BJ (cell line): ENCODE measurements around the gene SERPINE1. TPM values are rescaled to one million over a fixed set of nuclear protein-coding genes. Genes with fewer than 3 reads are reported as not detected.
"Not testable (repeated sequence)": the region's sequence is repeated elsewhere in the genome, so short reads cannot be mapped to it uniquely, and the experiment has no call there.

Source experiments
- CTCF ChIA-PET: fragments of 350-600 bp; formaldehyde crosslinking; extraction: SDS; loops from one replicate; lab custom pipeline; 2021; ENCODE audit warnings: antibody characterized with exemption, inconsistent platforms; lab: Yijun Ruan, JAX
- POLR2A ChIA-PET: fragments of 300-600 bp; sonication (Branson Sonifier 250); formaldehyde crosslinking; extraction: SDS; loops from one replicate; lab custom pipeline; 2021; ENCODE audit warnings: antibody characterized with exemption; lab: Charles Lee
- DNase-seq: peaks from one replicate; pipeline ENCODE4 v3.0.0-alpha.2; 2011; ENCODE audit warnings: low read depth
- H3K27me3 ChIP-seq: 2 replicates; pipeline ENCODE4 v1.6.0; 2011; ENCODE audit warnings: low read length; ENCODE audit not compliant: control insufficient read depth, insufficient read depth
- H3K36me3 ChIP-seq: 2 replicates; pipeline ENCODE4 v1.5.1; 2011; ENCODE audit warnings: low read length; ENCODE audit not compliant: control insufficient read depth, insufficient read depth
- H3K4me3 ChIP-seq: 2 replicates; pipeline ENCODE4 v1.5.1; 2011; ENCODE audit warnings: low read depth, mild to moderate bottlenecking, control low read depth, low read length
- polyA plus RNA-seq: library from polyadenylated mRNA; depleted of rRNA; stranded (reverse); fragments of >200 nt; gene quantifications from 2 replicates; pipeline ENCODE4 v1.2.3, GENCODE V29; 2011
- TF ChIP-seq, protein P1 (sequence below): IDR thresholded peaks from 2 replicates; pipeline ENCODE4 v1.5.1; 2011; ENCODE audit warnings: low read depth, mild to moderate bottlenecking, control low read depth, inconsistent platforms, low read length, moderate library complexity; ENCODE audit not compliant: insufficient read depth

Gene SERPINE1
- polyA plus RNA-seq, 1 experiment = 1,433 TPM

DNA sequence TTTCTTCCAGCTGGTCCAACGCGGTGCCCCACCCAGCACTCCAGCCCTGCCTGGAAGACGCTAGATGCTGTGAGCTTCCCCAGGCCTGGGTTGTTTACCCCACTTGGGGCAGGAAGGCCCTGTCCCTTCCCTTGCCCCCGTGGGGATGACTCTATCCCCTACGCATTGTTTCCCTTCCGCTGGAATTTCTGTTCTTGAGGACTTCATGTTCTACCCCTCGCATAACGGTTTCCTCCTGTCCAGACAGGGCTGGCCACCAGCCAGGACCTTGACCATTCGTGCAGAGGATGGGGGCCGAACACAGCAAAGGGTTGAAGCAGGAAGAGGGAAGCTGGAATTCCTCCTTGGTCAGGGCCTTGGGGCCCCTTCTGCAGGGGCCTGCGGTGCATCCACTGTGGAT, 14.7 kb upstream of the SERPINE1 start:
- no peaks in the 10 kb centered on the region for H3K27me3 ChIP-seq
- no peak overlapping the region for H3K4me3 ChIP-seq
- TF ChIP-seq, protein P1, sequence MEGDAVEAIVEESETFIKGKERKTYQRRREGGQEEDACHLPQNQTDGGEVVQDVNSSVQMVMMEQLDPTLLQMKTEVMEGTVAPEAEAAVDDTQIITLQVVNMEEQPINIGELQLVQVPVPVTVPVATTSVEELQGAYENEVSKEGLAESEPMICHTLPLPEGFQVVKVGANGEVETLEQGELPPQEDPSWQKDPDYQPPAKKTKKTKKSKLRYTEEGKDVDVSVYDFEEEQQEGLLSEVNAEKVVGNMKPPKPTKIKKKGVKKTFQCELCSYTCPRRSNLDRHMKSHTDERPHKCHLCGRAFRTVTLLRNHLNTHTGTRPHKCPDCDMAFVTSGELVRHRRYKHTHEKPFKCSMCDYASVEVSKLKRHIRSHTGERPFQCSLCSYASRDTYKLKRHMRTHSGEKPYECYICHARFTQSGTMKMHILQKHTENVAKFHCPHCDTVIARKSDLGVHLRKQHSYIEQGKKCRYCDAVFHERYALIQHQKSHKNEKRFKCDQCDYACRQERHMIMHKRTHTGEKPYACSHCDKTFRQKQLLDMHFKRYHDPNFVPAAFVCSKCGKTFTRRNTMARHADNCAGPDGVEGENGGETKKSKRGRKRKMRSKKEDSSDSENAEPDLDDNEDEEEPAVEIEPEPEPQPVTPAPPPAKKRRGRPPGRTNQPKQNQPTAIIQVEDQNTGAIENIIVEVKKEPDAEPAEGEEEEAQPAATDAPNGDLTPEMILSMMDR = no peak
- no peak for DNase-seq
- ChIA-PET CTCF (interaction anchor here (0.8 to 2.7 kb wide), 4 partner anchors 11 to 35 kb away, joined by 3 to 11 read pairs (median 5); no protein-coding TSS in a partner anchor), POLR2A (no interaction called here)
- H3K36me3 ChIP-seq = no peaks in the 10 kb centered on the region

DNA sequence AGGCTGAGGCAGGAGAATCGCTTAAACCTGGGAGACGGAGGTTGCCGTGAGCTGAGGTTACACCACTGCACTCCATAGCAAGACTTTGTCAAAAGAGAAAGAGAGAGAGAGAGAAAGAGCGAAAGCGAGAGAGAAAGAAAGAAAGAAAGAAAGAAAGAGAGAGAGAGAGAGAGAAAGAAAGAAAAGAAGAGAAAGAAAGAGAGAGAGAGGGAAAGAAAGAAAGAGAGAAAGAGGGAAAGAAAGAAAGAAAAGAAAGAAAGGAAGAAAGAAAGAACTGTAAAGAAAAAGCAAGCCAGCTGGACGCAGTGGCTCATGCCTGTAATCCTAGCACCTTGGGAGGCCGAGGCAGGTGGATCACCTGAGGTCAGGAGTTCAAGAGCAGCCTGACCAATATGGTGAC, 13.8 kb upstream of the SERPINE1 start:
- H3K4me3 ChIP-seq, H3K36me3 ChIP-seq, DNase-seq, H3K27me3 ChIP-seq, POLR2A ChIA-PET: not testable (repeated sequence)
- CTCF ChIA-PET = interaction anchor here (1.2 kb wide), 1 partner anchor 20 kb away, joined by 3 read pairs; no protein-coding TSS in a partner anchor

DNA sequence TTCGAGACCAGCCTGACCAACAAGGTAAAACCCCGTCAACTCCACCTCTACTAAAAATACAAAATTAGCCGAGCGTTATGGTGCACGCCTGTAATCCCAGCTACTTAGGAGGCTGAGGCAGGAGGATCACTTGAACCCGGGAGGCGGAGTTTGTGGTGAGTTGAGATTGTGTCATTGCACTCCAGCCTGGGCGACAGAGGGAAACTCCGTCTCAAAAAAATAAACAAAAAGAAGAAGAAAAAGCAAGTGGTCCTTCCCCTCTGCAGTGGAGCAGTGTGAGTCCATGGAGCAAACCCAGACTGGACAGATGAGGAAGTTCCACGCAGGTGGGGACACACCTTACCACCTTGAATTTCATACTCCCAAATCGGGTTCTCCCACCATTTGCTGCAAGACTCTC, 13.1 kb upstream of the SERPINE1 start:
- no peak for DNase-seq
- POLR2A ChIA-PET = interaction anchor here (0.6 kb wide), 1 partner anchor 14 kb away, joined by 3 read pairs; no protein-coding TSS in a partner anchor

DNA sequence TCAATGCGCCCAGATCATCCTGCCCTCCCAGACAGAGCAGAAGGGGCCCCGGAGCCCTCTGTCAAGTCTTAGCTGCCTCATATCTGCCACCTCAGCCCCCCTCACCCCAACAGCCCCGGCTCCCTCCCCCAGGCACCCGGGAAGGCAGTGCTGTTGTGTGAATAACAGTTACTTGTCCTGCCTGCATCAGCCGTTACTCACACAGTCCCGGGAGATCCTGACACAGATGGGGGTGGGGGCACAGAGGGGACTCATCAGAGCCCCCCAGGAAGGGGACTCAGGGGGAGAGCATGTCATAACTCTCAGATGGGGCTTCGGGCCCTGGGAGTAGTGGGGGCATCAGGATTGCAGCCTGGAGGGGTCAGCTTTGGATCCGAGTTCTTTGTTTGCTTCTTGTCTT, 12.4 kb upstream of the SERPINE1 start:
- CTCF ChIA-PET = interaction anchor here (0.8 to 1.9 kb wide), 2 partner anchors 9 to 18 kb away, joined by 3 to 6 read pairs; no protein-coding TSS in a partner anchor
- TF ChIP-seq, protein P1 = no peak
- no peak overlapping the region for H3K4me3 ChIP-seq
- POLR2A ChIA-PET = interaction anchor here (0.6 kb wide), 1 partner anchor 13 kb away, joined by 3 read pairs; no protein-coding TSS in a partner anchor
- no peaks in the 10 kb centered on the region for H3K27me3 ChIP-seq
- H3K36me3 ChIP-seq = no peaks in the 10 kb centered on the region
- no peak for DNase-seq

More for the DNA sequence above, 13.1 kb upstream of the SERPINE1 start:
- TF ChIP-seq, protein P1 = no peak
- H3K36me3 ChIP-seq = no peaks in the 10 kb centered on the region
- H3K27me3 ChIP-seq = no peaks in the 10 kb centered on the region
- CTCF ChIA-PET = interaction anchor here (0.8 to 1.9 kb wide), 3 partner anchors 11 to 19 kb away, joined by 3 to 6 read pairs (median 3); no protein-coding TSS in a partner anchor
- no peak overlapping the region for H3K4me3 ChIP-seq

DNA sequence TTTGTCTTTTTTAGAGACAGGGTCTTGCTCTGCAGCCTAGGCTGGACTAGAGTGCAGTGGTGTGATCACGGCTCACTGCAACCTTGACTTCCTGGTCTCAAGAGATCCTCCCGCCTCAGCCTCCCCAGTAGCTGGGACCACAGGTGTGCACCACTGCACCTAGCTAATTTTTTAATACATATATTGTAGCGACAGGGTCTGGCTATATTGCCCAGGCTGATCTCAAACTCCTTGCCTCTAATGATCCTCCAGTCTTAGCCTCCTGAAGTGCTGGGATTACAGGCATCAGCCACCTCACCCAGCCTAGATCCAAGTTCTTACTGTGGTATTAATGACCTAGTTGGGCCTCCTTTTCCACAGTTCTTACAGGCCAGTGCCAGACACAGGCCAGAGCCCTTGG, 11.7 kb upstream of the SERPINE1 start:
- ChIA-PET CTCF (interaction anchor here (0.8 to 1.9 kb wide), 2 partner anchors 10 to 18 kb away, joined by 3 to 6 read pairs; no protein-coding TSS in a partner anchor), POLR2A (no interaction called here)
- Histone ChIP-seq H3K27me3 (no peaks in the 10 kb centered on the region), H3K36me3 (no peaks in the 10 kb centered on the region), H3K4me3 (no peak overlapping the region)
- DNase-seq = no peak
- TF ChIP-seq, protein P1 = no peak

DNA sequence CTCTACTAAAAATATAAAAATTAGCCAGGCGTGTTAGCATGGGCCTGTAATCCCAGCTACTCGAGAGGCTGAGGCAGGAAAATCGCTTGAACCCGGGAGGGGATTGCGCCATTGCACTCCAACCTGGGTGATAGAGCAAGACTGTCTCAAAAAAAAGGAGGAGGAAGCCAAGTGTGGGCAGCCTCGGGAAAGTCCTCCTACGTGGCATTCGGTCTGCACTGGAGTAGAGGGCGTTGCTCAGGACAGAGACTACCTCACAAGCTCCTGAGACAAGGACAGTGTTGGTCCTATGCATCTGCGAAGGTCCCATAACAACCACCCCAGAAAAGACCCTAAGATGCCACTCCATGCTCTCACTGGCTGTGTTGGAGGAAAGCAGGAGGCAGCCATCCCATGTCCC, 10.0 kb upstream of the SERPINE1 start:
- TF ChIP-seq, protein P1 = no peak
- H3K4me3 ChIP-seq = no peak overlapping the region
- POLR2A ChIA-PET = interaction anchor here (0.6 to 1.5 kb wide), 3 partner anchors 10 to 12 kb away, joined by 3 to 20 read pairs (median 6); partner anchors contain the start of gene SERPINE1
- no peaks in the 10 kb centered on the region for H3K36me3 ChIP-seq
- CTCF ChIA-PET = interaction anchor here (0.8 to 1.5 kb wide), 3 partner anchors 9 to 222 kb away, joined by 3 to 5 read pairs (median 3); no protein-coding TSS in a partner anchor
- DNase-seq = no peak
- no peaks in the 10 kb centered on the region for H3K27me3 ChIP-seq
